ENCODE data around the gene RFT1.

Gene RFT1

GRCh38 chr3:53038679-53039375 lies 91.4 kb downstream of the RFT1 start:
- in situ Hi-C loops (cut with MboI; ENCODE audit: low sequenced_read_pairs): no loop called here

Data from hTERT RPE-1 (cell line).